K562 treated with DMSO at 1 percent for 4 hours (cell line): Measurements from ENCODE around the gene ZNF184. TPM values are rescaled to one million over a fixed set of nuclear protein-coding genes. Genes with fewer than 3 reads are reported as not detected.

Experiments used
- total RNA-seq: library from RNA; unstranded; fragments of 300-600 nt; gene quantifications from 2 replicates; pipeline ENCODE4 v1.2.3, GENCODE V29; 2022; ENCODE audit not compliant: insufficient read depth

ZNF184 gene
- total RNA-seq, result 10.2 and 14.7 TPM in 2 replicates

DNA sequence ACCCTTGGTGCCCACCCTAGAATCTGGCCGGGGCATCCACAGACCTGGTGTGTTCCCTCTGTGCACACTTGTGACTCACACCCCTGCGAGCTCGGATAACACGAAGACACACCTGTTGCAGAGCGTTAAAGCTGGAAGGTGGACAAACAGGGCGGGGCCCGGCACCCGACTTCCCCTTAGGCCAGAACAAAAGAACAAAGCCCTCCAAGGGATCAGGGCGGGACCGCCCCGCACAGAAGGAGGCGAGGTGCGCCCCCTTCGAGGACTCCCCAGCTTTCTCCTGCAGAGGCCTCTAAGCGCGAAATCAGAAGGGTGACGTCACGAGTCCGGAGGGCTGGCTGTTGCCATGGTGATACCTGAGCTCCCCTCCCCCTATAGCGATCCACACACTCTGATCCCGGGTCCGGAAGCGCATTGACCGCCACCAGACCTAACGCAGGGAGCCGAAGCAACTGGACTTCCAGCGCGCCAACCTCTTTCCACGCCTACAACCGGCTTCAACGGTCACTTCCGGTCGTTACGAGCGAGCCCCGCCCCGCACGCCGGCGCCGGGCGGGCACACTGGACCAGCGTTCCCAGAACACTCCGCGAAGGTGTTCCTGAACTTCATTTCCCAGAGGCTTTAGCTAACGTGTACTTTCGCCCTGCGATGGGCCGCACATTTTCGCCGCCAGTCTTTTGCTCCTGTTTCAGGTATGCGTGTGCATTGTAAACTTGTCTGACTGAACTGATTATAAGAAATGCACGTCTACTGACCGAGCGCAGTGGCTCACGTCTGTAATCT, at the start of gene ZNF184:
ZNF184 (minus strand) TSS at position 489 of the 784 bp plus-strand sequence. CDS start 811 bp downstream, outside the sequence.

Other genes starting within 250 kb of the ZNF184 start
- gene PRSS16, start 225.4 kb downstream of the ZNF184 start, total RNA-seq, result 37.1 and 40.9 TPM in 2 replicates
- not detected in 2 replicates for gene POM121L2, start 160.8 kb downstream of the ZNF184 start, total RNA-seq
- 4.0 and 5.9 TPM in 2 replicates for gene ZNF391, start 84.3 kb downstream of the ZNF184 start, total RNA-seq